Right forelimb (tissue), 1 donor: ENCODE results near the gene PRDM16.
A peak's percentile ranks its signal among the peaks of the same experiment; 100 is the strongest.

Experiments used
- DNase-seq: peaks from one replicate; pipeline ENCODE4 v3.0.0-alpha.2; 2018

The PRDM16 gene

GRCh38 chr1:3167255-3167654, 98.3 kb downstream of the PRDM16 start:
- no peak for DNase-seq

- no peak for DNase-seq
Observed at GRCh38 chr1:3168678-3169077, 99.7 kb downstream of the PRDM16 start.

GRCh38 chr1:3169665-3170356, 100.8 kb downstream of the PRDM16 start:
- no peak for DNase-seq

- DNase-seq, result peak; percentile 86
Observed at GRCh38 chr1:3170561-3171453, 101.8 kb downstream of the PRDM16 start.

- no peak for DNase-seq
Observed at GRCh38 chr1:3171761-3172160, 102.8 kb downstream of the PRDM16 start.

GRCh38 chr1:3172431-3173380, 103.7 kb downstream of the PRDM16 start:
- no peak for DNase-seq

- no peak for DNase-seq
Observed at GRCh38 chr1:3173381-3173980, 104.5 kb downstream of the PRDM16 start.

- DNase-seq, result no peak
Observed at GRCh38 chr1:3174487-3175247, 105.7 kb downstream of the PRDM16 start.

GRCh38 chr1:3175486-3175885, 106.5 kb downstream of the PRDM16 start:
- DNase-seq, result no peak

GRCh38 chr1:3176028-3176427, 107.0 kb downstream of the PRDM16 start:
- no peak for DNase-seq

- DNase-seq, result no peak
Observed at GRCh38 chr1:3176820-3177219, 107.8 kb downstream of the PRDM16 start.

GRCh38 chr1:3178279-3178678, 109.3 kb downstream of the PRDM16 start:
- no peak for DNase-seq

- no peak for DNase-seq
Observed at GRCh38 chr1:3179471-3179870, 110.5 kb downstream of the PRDM16 start.

GRCh38 chr1:3180915-3181314, 111.9 kb downstream of the PRDM16 start:
- DNase-seq, result no peak

- DNase-seq, result no peak
Observed at GRCh38 chr1:3181956-3182355, 113.0 kb downstream of the PRDM16 start.

- DNase-seq, result no peak
Observed at GRCh38 chr1:3183411-3183810, 114.4 kb downstream of the PRDM16 start.

GRCh38 chr1:3183813-3184212, 114.8 kb downstream of the PRDM16 start:
- DNase-seq, result no peak

- no peak for DNase-seq
Observed at GRCh38 chr1:3184666-3185065, 115.7 kb downstream of the PRDM16 start.

GRCh38 chr1:3185896-3186525, 117.0 kb downstream of the PRDM16 start:
- no peak for DNase-seq

GRCh38 chr1:3186526-3186921, 117.5 kb downstream of the PRDM16 start:
- DNase-seq, result peak; percentile 70

- DNase-seq, result no peak
Observed at GRCh38 chr1:3187415-3188149, 118.6 kb downstream of the PRDM16 start.
